ENCODE data around the gene HSBP1L1.
"Not testable (repeated sequence)": the region's sequence is repeated elsewhere in the genome, so short reads cannot be mapped to it uniquely, and the experiment has no call there.

The HSBP1L1 gene

DNA sequence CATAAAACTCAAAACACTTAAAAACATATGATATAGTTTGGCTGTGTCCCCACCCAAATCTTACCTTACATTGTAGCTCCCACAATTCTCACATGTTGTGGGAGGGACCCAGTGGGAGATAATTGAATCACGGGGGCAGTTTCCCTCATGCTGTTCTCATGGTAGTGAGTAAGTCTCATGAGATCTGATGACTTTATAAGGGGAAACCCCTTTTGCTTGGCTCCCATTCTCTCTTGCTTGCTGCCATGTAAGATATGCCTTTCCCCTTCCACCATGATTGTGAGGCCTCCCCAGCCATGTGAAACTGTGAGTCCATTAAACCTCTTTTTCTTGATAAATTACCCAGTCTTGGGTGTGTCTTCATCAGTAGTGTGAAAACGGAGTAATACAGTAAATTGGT lies 35.3 kb downstream of the HSBP1L1 start:
- H3K27ac Mint-ChIP-seq; H3K9me3 Mint-ChIP-seq; H3K4me1 Mint-ChIP-seq (ENCODE audit: low read depth); H3K4me3 Mint-ChIP-seq; H3K36me3 Mint-ChIP-seq (ENCODE audit: low read depth); H3K27me3 Mint-ChIP-seq: not testable (repeated sequence)

DNA sequence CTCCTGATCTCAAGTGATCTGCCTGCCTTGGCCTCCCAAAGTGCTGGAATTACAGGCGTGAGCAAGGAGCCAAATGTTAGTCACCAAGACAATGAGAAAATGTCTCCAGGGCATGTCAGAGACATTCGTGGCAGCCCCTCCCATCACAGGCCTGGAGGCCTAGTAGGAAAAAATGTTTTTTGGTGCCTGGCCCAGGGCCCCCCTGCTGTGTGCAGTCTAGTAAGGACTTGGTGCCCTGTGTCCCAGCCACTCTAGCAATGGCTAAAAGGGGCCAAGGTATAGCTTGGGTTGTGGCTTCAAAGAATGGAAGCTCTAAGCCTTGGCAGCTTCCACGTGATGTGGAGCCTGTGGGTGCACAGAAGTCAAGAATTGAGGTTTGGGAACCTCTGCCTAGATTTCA lies 36.4 kb downstream of the HSBP1L1 start:
- no peak overlapping the region for H3K27ac Mint-ChIP-seq
- H3K27me3 Mint-ChIP-seq = no peaks in the 10 kb centered on the region
- no peak overlapping the region for H3K4me3 Mint-ChIP-seq
- no peaks in the 10 kb centered on the region for H3K4me1 Mint-ChIP-seq (ENCODE audit: low read depth)
- peaks cover 10% of the 10 kb centered on the region for H3K9me3 Mint-ChIP-seq
- H3K36me3 Mint-ChIP-seq (ENCODE audit: low read depth) = peaks cover 8% of the 10 kb centered on the region

DNA sequence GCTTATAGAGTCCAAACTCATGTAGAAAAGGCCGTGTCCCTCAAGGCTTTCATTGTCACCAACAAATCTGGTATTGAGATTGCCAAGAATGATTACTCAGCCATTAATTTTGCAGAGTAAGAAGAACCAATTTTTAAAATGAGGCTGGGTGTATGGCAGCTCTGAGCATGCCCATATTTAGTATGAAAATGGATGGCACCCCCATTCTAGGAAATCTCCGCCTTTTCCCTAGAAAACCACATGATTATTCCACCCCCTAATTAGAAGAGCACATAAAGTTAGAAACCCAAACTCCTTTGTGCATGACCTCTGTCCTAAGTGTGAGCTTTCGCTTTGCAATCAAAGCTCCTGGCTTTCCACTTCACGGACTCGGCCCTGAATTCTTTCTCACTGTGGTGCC lies 38.0 kb downstream of the HSBP1L1 start:
- Mint-ChIP-seq H3K27me3 (no peaks in the 10 kb centered on the region), H3K9me3 (peaks cover 10% of the 10 kb centered on the region), H3K27ac (no peak overlapping the region), H3K36me3 (ENCODE audit: low read depth) (peaks cover 11% of the 10 kb centered on the region), H3K4me3 (no peak overlapping the region), H3K4me1 (ENCODE audit: low read depth) (no peaks in the 10 kb centered on the region)

DNA sequence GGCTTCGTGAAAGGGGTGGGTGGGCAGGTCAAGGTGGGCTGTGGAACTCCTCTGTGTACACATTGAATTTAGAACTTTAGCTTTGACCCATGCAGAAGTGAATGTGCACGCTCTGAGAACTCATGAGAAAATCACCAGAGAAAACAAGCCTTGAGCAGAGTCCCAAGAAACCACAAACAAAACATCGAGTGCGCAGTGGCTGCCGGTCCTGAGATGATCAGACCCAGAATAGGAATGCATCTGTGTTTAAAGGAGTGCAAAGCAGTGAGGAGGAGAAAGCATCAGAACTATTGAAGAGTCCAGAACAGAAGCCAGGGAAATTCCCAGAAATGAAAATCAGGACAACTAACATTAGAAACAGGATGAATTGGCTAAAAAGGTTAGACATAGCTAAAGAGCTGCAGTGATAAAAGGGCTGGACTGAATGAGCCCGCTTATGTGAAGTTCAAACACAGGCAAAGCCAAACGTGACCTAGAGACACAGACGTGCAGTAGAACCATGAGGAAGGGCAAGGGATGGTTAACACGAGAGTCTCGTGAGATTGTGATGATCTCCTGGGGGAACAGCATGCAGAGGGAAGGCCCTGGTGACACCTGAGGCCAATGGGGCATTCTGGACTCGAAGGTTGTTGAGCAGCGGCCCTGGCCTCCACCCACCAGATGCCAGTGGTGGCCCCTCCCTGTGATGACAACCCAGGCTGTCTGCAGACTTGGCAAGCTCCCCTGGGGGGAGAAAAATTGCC lies 40.3 kb downstream of the HSBP1L1 start:
- Mint-ChIP-seq H3K27me3 (no peaks in the 10 kb centered on the region), H3K4me3 (no peak overlapping the region), H3K4me1 (ENCODE audit: low read depth) (no peaks in the 10 kb centered on the region), H3K9me3 (peaks cover 19% of the 10 kb centered on the region), H3K36me3 (ENCODE audit: low read depth) (peaks cover 17% of the 10 kb centered on the region), H3K27ac (no peak overlapping the region)

DNA sequence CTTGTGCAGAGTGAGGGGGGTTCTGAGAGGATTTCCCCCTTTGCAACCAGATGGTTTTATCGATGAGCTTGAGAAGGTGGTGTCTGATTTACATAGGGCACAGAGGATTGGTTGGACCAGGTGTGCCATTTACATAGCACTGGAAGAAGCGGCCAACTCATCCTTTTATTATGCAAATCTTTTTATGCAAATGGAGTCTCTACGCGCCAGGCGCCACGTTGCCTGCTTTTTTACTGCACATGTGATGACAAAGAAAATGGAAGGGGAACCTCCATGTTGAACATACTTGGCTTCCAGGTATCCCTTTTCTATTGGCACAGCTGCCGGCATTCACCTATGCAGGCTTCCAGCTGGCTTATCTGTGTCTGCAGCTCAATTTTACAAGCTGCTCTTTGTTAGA lies 42.3 kb downstream of the HSBP1L1 start:
- peaks cover 19% of the 10 kb centered on the region for H3K9me3 Mint-ChIP-seq
- no peak overlapping the region for H3K27ac Mint-ChIP-seq
- no peaks in the 10 kb centered on the region for H3K27me3 Mint-ChIP-seq
- H3K4me3 Mint-ChIP-seq = no peak overlapping the region
- peaks cover 11% of the 10 kb centered on the region for H3K36me3 Mint-ChIP-seq (ENCODE audit: low read depth)
- no peaks in the 10 kb centered on the region for H3K4me1 Mint-ChIP-seq (ENCODE audit: low read depth)

DNA sequence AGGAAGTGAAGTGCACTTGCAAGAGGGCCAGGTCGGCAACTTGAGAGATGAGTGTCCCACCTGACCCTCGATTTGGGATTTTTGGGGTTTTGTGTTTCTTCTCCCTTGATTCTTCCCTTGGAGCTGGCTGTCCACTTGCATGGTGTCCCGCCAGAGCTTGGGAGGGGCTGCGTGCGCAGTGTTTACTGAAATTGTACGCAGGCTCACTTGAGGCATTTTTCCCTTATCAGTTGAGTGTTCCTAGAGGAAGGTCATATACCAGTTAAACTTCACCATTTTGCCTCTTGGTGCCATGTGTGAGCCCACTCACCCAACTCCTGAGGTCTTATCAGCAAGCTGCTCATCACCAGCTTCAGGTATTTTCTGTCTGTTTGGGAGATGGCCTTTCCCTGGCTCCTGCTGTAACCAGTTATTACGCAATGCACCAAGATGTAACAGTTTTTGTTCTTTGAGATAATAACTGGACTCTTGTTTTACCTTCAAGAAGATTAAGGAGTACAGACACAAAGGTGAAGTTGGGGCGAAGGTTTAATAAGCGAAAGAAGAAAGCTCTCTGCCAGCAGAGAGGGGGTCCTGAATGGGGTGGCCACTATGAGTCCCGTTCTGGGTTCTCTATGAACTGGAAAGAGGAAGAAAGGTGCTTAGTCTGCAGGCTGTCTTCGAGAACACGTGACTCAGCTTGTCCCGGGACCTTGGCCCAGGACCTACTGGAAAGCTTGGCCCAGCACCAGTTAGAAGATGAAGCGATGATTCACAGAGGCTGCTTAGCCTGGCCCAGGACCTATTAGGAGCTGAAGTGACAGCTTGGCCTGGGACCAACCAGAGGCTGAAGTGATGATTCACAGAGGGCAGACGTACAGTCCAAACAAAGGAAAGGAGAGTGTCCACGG lies 45.5 kb downstream of the HSBP1L1 start:
- no peak overlapping the region for H3K27ac Mint-ChIP-seq
- no peak overlapping the region for H3K4me3 Mint-ChIP-seq
- peaks cover 29% of the 10 kb centered on the region for H3K9me3 Mint-ChIP-seq
- no peaks in the 10 kb centered on the region for H3K4me1 Mint-ChIP-seq (ENCODE audit: low read depth)
- H3K27me3 Mint-ChIP-seq = no peaks in the 10 kb centered on the region
- H3K36me3 Mint-ChIP-seq (ENCODE audit: low read depth) = peaks cover 19% of the 10 kb centered on the region

DNA sequence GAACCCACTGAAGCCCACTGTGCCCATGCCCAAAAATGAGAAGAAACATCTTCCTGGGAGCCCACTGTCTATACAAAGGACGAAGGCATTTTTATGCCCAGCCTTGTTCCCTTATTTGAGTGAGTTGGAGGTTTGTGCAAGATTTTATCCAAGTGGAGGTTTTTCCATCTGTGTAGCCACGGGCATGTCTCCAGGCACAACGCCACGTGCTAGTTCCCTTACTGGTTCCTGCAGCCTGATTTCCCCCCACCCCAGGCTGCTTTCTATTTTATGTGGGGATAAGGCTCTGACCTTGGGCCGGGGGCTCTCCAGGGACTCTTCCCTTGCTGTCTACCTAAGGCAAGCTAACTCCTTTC lies 46.1 kb downstream of the HSBP1L1 start:
- Mint-ChIP-seq H3K4me1 (ENCODE audit: low read depth) (no peaks in the 10 kb centered on the region), H3K9me3 (peaks cover 29% of the 10 kb centered on the region), H3K4me3 (no peak overlapping the region), H3K27me3 (no peaks in the 10 kb centered on the region), H3K36me3 (ENCODE audit: low read depth) (peaks cover 19% of the 10 kb centered on the region), H3K27ac (no peak overlapping the region)

DNA sequence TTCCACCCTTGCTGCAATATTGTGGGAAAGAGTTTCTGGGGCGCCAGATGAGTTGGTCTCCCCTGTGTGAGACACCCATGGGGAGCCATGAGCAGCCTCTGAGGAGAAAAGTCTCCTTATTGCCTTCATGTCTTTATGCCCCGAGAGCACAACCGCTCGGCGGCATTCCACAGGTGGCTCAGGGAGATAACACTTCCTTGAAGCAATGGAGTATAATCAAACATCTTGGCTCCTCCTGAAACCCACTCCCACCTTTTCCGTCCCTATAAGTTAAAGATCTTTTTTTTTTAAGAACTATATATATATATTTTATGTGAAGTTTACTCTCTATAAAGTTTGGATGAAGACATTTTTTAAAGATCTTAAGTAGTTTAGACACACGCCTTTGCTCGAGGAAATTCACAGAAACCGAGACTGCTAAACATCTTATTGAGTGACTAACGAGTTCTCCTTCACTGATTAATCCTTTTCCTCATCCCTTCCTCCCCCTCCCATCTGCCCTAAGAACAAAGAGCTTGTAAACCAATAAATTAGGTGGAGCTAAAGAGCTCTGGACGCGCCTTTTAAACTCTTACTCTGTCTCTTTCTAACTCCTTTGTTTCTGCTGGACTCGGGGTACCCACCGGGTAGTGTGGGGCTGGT lies 47.2 kb downstream of the HSBP1L1 start:
- not testable (repeated sequence) for H3K27me3 Mint-ChIP-seq; H3K27ac Mint-ChIP-seq; H3K4me3 Mint-ChIP-seq; H3K4me1 Mint-ChIP-seq (ENCODE audit: low read depth)
- H3K9me3 Mint-ChIP-seq = peaks cover 29% of the 10 kb centered on the region
- peaks cover 19% of the 10 kb centered on the region for H3K36me3 Mint-ChIP-seq (ENCODE audit: low read depth)

DNA sequence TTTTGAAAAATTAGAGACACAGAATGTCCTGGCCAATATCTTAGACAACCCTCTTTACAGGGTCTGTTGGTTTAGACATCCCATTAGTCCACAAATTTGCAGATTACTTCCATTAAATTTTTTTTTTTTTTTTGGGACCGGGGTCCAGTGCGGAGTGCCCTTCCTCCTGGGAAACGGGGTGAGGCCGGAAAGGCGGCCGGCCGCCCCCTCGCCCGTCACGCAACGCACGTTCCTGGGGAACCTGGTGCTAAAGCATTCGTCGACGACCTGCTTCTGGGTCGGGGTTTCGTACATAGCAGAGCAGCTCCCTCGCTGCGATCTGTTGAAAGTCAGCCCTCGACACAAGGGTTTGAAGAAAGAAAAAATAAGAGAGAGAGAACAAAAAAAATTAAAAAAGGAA lies 48.3 kb downstream of the HSBP1L1 start:
- Mint-ChIP-seq H3K4me1 (ENCODE audit: low read depth) (no peaks in the 10 kb centered on the region), H3K27ac (no peak overlapping the region), H3K27me3 (no peaks in the 10 kb centered on the region), H3K9me3 (peaks cover 29% of the 10 kb centered on the region), H3K4me3 (no peak overlapping the region), H3K36me3 (ENCODE audit: low read depth) (peaks cover 16% of the 10 kb centered on the region)

Data from stimulated activated naive CD8-positive, alpha-beta T cell treated with anti-CD3 and anti-CD28 coated beads, Interleukin-15, Interleukin-2, amounts not matched to agents 100 ng/mL and 50 ng/mL, for 24 hours (primary cell).